Ovary (tissue), 10 donors: ENCODE data around the gene EXOSC3. TPM values are rescaled to one million over a fixed set of nuclear protein-coding genes. Genes with fewer than 3 reads are reported as not detected.
"Not testable (repeated sequence)": the region's sequence is repeated elsewhere in the genome, so short reads cannot be mapped to it uniquely, and the experiment has no call there.

Source experiments
- DNase-seq, 5 donors: peaks; one replicate each; pipeline ENCODE4 v3.0.0-alpha.2; 2019 to 2020
- H3K27ac ChIP-seq, 2 donors: fragments of 200-600 bp; one replicate each; pipeline versions ENCODE4 v1.5.1 to v1.8.0; 2019 to 2022
- H3K27me3 ChIP-seq: fragments of 200-600 bp; one replicate; pipeline ENCODE4 v1.8.0; 2022
- H3K36me3 ChIP-seq: fragments of 200-600 bp; sonication (generic); one replicate; pipeline ENCODE4 v1.5.1; 2019
- H3K4me1 ChIP-seq: one replicate; pipeline ENCODE4 v1.8.1; 2013; ENCODE audit warnings: mild to moderate bottlenecking, moderate library complexity; ENCODE audit not compliant: insufficient read depth
- H3K4me3 ChIP-seq: fragments of 200-600 bp; sonication (generic); one replicate; pipeline ENCODE4 v1.5.1; 2017
- H3K9me3 ChIP-seq, 2 donors: fragments of 200-600 bp in 1 of 2; sonication (generic) in 1 of 2; one replicate each; pipeline versions ENCODE4 v1.5.1 to v1.8.1; 2013 to 2019; ENCODE audit warnings: mild to moderate bottlenecking in 1 of 2, moderate library complexity in 1 of 2
- CTCF ChIP-seq, 3 donors: fragments of 450-650 bp in 2 of 3; fragments of 200-600 bp in 1 of 3; IDR thresholded peaks; one replicate each; pipeline versions ENCODE4 v1.5.1 to v1.8.0; 2016 to 2022; ENCODE audit warnings: antibody characterized with exemption in 3 of 3, mild to moderate bottlenecking in 1 of 3
- EP300 ChIP-seq: sonication (generic); formaldehyde crosslinking; IDR thresholded peaks from one replicate; pipeline ENCODE4 v1.6.1; 2017; ENCODE audit warnings: antibody characterized with exemption
- POLR2A ChIP-seq: fragments of 450-650 bp; IDR thresholded peaks from one replicate; pipeline ENCODE4 v1.6.1; 2017; ENCODE audit warnings: antibody characterized with exemption, mild to moderate bottlenecking, moderate library complexity
- WGBS, 3 donors: extraction: QIAGEN DNeasy Blood & Tissue Kit in 1 of 3; methylation state at CpG; one replicate each; pipeline versions ENCODE4 v1.1.5 to v1.1.7; 2013 to 2017; 5-methylcytosine and 5-hydroxymethylcytosine counted together
- intact Hi-C, 4 donors: fragments of 100-400 bp; cut with DNase I; formaldehyde crosslinking; loops; one replicate each; pipeline versions ENCODE4 v1.11.0 to v1.15.1; 2022 to 2023
- long read RNA-seq, 3 donors: library from polyadenylated mRNA in 2 of 3; unstranded in 2 of 3; transcript quantifications; one replicate each; pipeline ENCODE4 v2.0.0 and lab custom pipeline, GENCODE V29; 2021 to 2026
- polyA plus RNA-seq, 2 donors: library from polyadenylated mRNA; stranded (reverse); fragments of 200-250 nt in 1 of 2; fragments of 350-450 nt in 1 of 2; fragmentation: Illumina TruSeq in 1 of 2; extraction: RNeasy Lipid Tissue Mini Kit (QIAGEN cat#74804) in 1 of 2; gene quantifications; one replicate each; pipeline ENCODE4 v1.2.3, GENCODE V29; 2013 to 2014
- total RNA-seq, 7 donors: library from RNA; depleted of rRNA in 2 of 7; stranded (reverse); fragments of >200 nt in 2 of 7; fragmentation: NEBNext Ultra II Directional in 3 of 7; extraction: Animal tissue kit (Norgen Biotek cat#: 25700) in 3 of 7; gene quantifications; one replicate each; pipeline versions ENCODE4 v1.1.0 to v1.2.4, GENCODE V29; 2016 to 2023
- donor health status: DM: no; HTN: no; CAD: no; lungs with moderate emphysema.
- donor health status: DM: no; HTN: no; CAD: no.
- donor health status: Bipolar disorder and iron deficiency.
- donor health status: DM: yes; HTN: yes; CAD: no.
- donor health status: DM: no; HTN: no; CAD: no.
- donor health status: DM: yes; HTN: yes; CAD: no.

EXOSC3 gene
- total RNA-seq (10 to 100 TPM; 28.8 to 40.0 (median 35.2) TPM), polyA plus RNA-seq (10 to 100 TPM; 21.1 to 21.8 TPM)
- long read RNA-seq, donor 1, transcript EXOSC3-202 (3 exons, 768 nt) = minor isoform, 5 of 44 reads
- long read RNA-seq, donor 1, transcript EXOSC3-201 (4 exons, 1,806 nt) = major isoform, 23 of 44 reads
- long read RNA-seq, donor 1, partial matches to known transcripts = 1 of 44 reads
- long read RNA-seq, donor 1, other reads (novel, unspliced or antisense) = 15 of 44 reads
- long read RNA-seq, donor 2, transcript EXOSC3-202 (3 exons, 768 nt) = minor isoform, 9 of 49 reads
- long read RNA-seq, donor 2, transcript EXOSC3-201 (4 exons, 1,806 nt) = major isoform, 36 of 49 reads
- long read RNA-seq, donor 2, partial matches to known transcripts = 0 of 49 reads
- long read RNA-seq, donor 2, other reads (novel, unspliced or antisense) = 0 of 49 reads
- long read RNA-seq, donor 3, transcript EXOSC3-201 (4 exons, 1,806 nt) = major isoform, 12 of 22 reads
- long read RNA-seq, donor 3, partial matches to known transcripts = 0 of 22 reads
- long read RNA-seq, donor 3, other reads (novel, unspliced or antisense) = 6 of 22 reads

- DNase-seq = peak; percentile 77 to 89 (median 81)
- intact Hi-C loops = loop anchor here in 3 of 4 donors (5.0 to 10.0 kb wide), 4 partner anchors 70 to 233 kb away; partner anchors contain the start of gene FBXO10 (in 1 of the 3)
- Histone ChIP-seq H3K9me3 (no peaks in the 10 kb centered on the region), H3K27ac (peak within 1 kb of the TSS; percentile 58 to 65), H3K4me1 (peaks cover 4% of the 10 kb centered on the region), H3K36me3 (no peaks in the 10 kb centered on the region), H3K27me3 (no peaks in the 10 kb centered on the region), H3K4me3 (peak within 1 kb of the TSS; percentile 95)
- TF ChIP-seq EP300 (no peak), POLR2A (peak; percentile 43), CTCF (IDR thresholded peaks at IDR 0.05) (no peak)
- 0 to 1% (median 1%) methylated on average over 73 of the region's 73 CpGs for WGBS, 3 donors
These were observed at the start of gene EXOSC3 for GRCh38 chr9:37784616-37785483. Gene EXOSC3 (minus strand): TSS chr9:37785064. CDS start chr9:37785044, 20 bp downstream.

GRCh38 chr9:37827483-37828165 is 42.8 kb upstream of the EXOSC3 start:
- intact Hi-C loops = no loop called here
- H3K27me3 ChIP-seq = no peaks in the 10 kb centered on the region
- H3K4me1 ChIP-seq = no peaks in the 10 kb centered on the region
- no peak overlapping the region for H3K27ac ChIP-seq
- no peak for DNase-seq
- no peaks in the 10 kb centered on the region for H3K36me3 ChIP-seq
- TF ChIP-seq EP300 (no peak), CTCF (IDR thresholded peaks at IDR 0.05) (no peak)
- no peaks in the 10 kb centered on the region for H3K9me3 ChIP-seq
- H3K4me3 ChIP-seq = no peak overlapping the region
- 74 to 89% (median 84%) methylated on average over 4 of the region's 4 CpGs for WGBS, 3 donors

- H3K27me3 ChIP-seq, H3K4me3 ChIP-seq, H3K4me1 ChIP-seq, DNase-seq, intact Hi-C loops, H3K27ac ChIP-seq, H3K9me3 ChIP-seq, H3K36me3 ChIP-seq: not testable (repeated sequence)
- 89 to 95% (median 92%) methylated on average over 2 of the region's 2 CpGs for WGBS, 3 donors
These were observed 40.3 kb upstream of the EXOSC3 start for GRCh38 chr9:37825174-37825573.

- Histone ChIP-seq H3K36me3 (no peaks in the 10 kb centered on the region), H3K9me3 (no peaks in the 10 kb centered on the region), H3K27ac (no peak overlapping the region), H3K27me3 (no peaks in the 10 kb centered on the region), H3K4me3 (no peak overlapping the region), H3K4me1 (no peaks in the 10 kb centered on the region)
- intact Hi-C loops = no loop called here
- TF ChIP-seq CTCF (IDR thresholded peaks at IDR 0.05) = no peak
- TF ChIP-seq EP300 = no peak
- TF ChIP-seq POLR2A = no peak
- no peak for DNase-seq
- 78 to 82% (median 81%) methylated on average over 5 of the region's 5 CpGs for WGBS, 3 donors
These were observed 35.3 kb upstream of the EXOSC3 start for GRCh38 chr9:37820142-37820541.
